WI38 (cell line): ENCODE data around the gene ADAMTS3.

ENCODE experiments used
- H3K4me3 ChIP-seq: 2 replicates; pipeline ENCODE4 v1.5.1; 2011; ENCODE audit warnings: low read depth, mild to moderate bottlenecking, control low read depth, low read length
- TF ChIP-seq, protein P1 (sequence below): IDR thresholded peaks from 2 replicates; pipeline ENCODE4 v1.5.1; 2012; ENCODE audit warnings: low read depth, mild to moderate bottlenecking, control low read depth, low read length

ADAMTS3 gene

GRCh38 chr4:72568959-72569718 is at the start of gene ADAMTS3:
ADAMTS3 (minus strand) TSS chr4:72569221; CDS start chr4:72568762, 459 bp downstream.
- TF ChIP-seq, protein P1, sequence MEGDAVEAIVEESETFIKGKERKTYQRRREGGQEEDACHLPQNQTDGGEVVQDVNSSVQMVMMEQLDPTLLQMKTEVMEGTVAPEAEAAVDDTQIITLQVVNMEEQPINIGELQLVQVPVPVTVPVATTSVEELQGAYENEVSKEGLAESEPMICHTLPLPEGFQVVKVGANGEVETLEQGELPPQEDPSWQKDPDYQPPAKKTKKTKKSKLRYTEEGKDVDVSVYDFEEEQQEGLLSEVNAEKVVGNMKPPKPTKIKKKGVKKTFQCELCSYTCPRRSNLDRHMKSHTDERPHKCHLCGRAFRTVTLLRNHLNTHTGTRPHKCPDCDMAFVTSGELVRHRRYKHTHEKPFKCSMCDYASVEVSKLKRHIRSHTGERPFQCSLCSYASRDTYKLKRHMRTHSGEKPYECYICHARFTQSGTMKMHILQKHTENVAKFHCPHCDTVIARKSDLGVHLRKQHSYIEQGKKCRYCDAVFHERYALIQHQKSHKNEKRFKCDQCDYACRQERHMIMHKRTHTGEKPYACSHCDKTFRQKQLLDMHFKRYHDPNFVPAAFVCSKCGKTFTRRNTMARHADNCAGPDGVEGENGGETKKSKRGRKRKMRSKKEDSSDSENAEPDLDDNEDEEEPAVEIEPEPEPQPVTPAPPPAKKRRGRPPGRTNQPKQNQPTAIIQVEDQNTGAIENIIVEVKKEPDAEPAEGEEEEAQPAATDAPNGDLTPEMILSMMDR: no peak
- H3K4me3 ChIP-seq: peak within 1 kb of the TSS; percentile 61

- TF ChIP-seq, protein P1: no peak
- H3K4me3 ChIP-seq: no peak overlapping the region
These were observed 44.9 kb upstream of the ADAMTS3 start for GRCh38 chr4:72613959-72614358.

GRCh38 chr4:72606751-72607150 is 37.7 kb upstream of the ADAMTS3 start:
- TF ChIP-seq, protein P1: no peak
- no peak overlapping the region for H3K4me3 ChIP-seq

DNA sequence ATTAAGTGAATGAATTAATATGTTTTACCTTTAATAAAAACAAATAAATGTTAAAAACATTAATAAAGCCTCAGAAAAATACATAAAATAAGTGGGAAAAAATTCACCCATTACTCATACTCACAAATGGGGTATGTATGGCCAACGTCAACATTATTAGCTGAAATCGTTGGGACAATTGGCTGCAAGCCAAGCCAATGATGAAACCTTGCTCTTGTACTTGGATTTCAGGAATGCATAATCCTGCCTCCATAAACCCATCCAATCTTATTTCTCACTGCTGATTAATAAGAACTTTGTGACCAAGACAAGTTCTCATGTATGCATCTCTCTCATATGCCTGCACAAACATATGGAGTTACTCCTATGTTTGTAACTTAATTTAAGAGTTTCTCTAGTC is 35.3 kb upstream of the ADAMTS3 start:
- TF ChIP-seq, protein P1: no peak
- no peak overlapping the region for H3K4me3 ChIP-seq

- H3K4me3 ChIP-seq: no peak overlapping the region
- TF ChIP-seq, protein P1: no peak
These were observed 33.7 kb upstream of the ADAMTS3 start for GRCh38 chr4:72602396-72603376.

- H3K4me3 ChIP-seq: no peak overlapping the region
- TF ChIP-seq, protein P1: no peak
These were observed 22.8 kb upstream of the ADAMTS3 start for GRCh38 chr4:72591547-72592454.
